Large intestine (tissue), 3 donors: ENCODE measurements around the gene PFAS. TPM values are rescaled to one million over a fixed set of nuclear protein-coding genes. Genes with fewer than 3 reads are reported as not detected.
A peak's percentile ranks its signal among the peaks of the same experiment; 100 is the strongest.

Experiments used
- DNase-seq, 2 donors: peaks; one replicate each; pipeline versions ENCODE4 v3.0.0 to v3.0.0-alpha.2; 2013
- H3K27ac ChIP-seq: one replicate; pipeline ENCODE4 v1.5.1; 2013; ENCODE audit warnings: low read length
- H3K27me3 ChIP-seq: 2 replicates; pipeline ENCODE4 v1.6.1; 2013; ENCODE audit warnings: low read length; ENCODE audit not compliant: control insufficient read depth, insufficient read depth
- H3K36me3 ChIP-seq: 2 replicates; pipeline ENCODE4 v1.6.1; 2013; ENCODE audit warnings: low read length; ENCODE audit not compliant: control insufficient read depth, insufficient read depth
- H3K4me1 ChIP-seq: one replicate; pipeline ENCODE4 v1.6.1; 2013; ENCODE audit warnings: low read length; ENCODE audit not compliant: control insufficient read depth, insufficient read depth
- H3K4me3 ChIP-seq: one replicate; pipeline ENCODE4 v1.5.1; 2013; ENCODE audit warnings: low read length
- H3K9me3 ChIP-seq: one replicate; pipeline ENCODE4 v1.6.1; 2013; ENCODE audit warnings: mild to moderate bottlenecking, low read depth, low read length, moderate library complexity; ENCODE audit not compliant: control insufficient read depth
- WGBS: methylation state at CpG from one replicate; pipeline ENCODE4 v1.1.5; 2013; ENCODE audit warnings: low lambda C conversion rate; ENCODE audit not compliant: insufficient coverage; 5-methylcytosine and 5-hydroxymethylcytosine counted together
- polyA plus RNA-seq: library from polyadenylated mRNA; unstranded; fragments of 120-200 nt; gene quantifications from one replicate; pipeline ENCODE4 v1.2.1, GENCODE V29; 2013

Gene PFAS
- polyA plus RNA-seq, 1 donor = 25.3 TPM

DNA sequence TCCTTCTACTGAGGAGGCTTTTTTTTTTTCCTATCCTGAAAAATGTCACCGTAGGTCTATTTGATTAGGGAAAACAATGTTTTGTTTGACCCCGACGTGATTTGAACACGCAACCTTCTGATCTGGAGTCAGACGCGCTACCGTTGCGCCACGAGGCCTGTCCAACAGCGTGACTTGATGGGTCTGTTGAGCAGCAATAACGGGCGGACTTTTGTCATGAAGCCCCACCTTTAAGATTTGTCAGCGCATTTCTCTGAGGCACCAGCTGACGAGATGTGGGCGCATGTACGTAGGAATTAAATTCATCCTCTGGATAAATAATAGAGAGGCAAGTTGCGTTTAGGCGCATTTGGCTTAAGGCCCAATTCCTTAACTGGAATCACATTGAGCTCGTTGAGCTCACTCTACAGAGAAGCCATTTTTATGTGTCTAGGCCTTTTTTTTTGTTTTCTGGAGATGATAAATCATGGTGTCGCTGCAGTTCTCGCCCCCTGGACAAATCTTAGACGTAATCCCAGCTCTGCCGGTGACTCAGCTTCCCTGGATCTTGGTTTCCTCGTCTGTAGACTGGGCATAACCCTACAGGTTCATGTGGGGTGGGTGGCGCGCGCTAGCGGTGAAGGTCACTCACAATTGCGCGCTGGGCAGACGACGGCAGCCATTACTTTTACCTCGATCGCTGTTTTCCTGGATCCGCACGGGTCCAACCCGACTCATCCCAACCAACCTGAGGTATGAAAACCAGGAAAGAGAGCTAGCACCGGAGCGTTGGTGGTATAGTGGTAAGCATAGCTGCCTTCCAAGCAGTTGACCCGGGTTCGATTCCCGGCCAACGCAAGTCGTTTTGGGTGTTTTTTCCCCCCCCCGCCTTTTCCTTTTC, 28.1 kb upstream of the PFAS start:
- Histone ChIP-seq H3K36me3 (no peaks in the 10 kb centered on the region), H3K9me3 (no peaks in the 10 kb centered on the region), H3K27me3 (no peaks in the 10 kb centered on the region), H3K4me1 (peaks cover 13% of the 10 kb centered on the region), H3K4me3 (peak overlapping the region; percentile 79), H3K27ac (peak overlapping the region; percentile 94)
- 0% methylated on average over 2 of the region's 45 CpGs for WGBS
- peak; percentile 93 for DNase-seq

DNA sequence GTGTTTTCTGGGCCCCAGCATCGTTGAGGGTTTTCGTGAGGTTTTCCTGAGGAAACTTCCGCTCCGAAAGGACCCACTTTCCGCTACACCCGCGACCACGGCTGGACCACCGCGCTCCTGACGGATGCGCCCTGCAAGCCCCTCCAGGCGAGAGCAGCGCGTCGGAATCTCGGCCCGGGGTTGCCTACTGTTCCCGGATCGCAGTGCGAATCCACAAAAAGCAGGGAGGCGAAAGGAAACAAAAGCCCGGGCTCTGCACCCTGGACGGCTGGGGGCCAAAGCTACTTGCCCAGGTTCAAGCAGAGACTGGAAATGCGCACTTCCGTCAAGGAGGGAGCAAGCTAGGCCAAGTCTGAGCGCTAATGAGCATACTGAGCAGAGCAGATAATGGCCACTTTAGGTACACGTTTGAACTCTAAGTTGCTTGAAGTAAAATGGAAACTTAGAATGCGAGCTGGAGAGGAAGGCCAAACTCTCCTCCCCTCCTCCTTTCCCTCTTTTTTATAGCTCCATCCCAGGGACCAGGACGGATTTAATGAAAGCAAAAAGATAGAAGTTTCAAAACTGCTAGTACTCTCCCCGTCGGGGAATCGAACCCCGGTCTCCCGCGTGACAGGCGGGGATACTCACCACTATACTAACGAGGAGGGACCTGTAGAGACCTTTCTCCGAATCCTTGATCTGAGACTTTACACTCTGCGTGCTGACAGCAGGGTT, 27.3 kb upstream of the PFAS start:
- H3K4me1 ChIP-seq = peaks cover 13% of the 10 kb centered on the region
- WGBS = no CpG with 5 or more reads among the region's 40 CpGs

GRCh38 chr17:8222380-8222629, 26.8 kb upstream of the PFAS start:
- no peak for DNase-seq
- Histone ChIP-seq H3K36me3 (peaks cover 1% of the 10 kb centered on the region), H3K27ac (peak overlapping the region; percentile 94), H3K4me3 (peak overlapping the region; percentile 79), H3K9me3 (no peaks in the 10 kb centered on the region), H3K4me1 (peaks cover 18% of the 10 kb centered on the region), H3K27me3 (no peaks in the 10 kb centered on the region)
- no CpG with 5 or more reads among the region's 9 CpGs for WGBS

More for the DNA sequence above, 27.3 kb upstream of the PFAS start:
- Histone ChIP-seq H3K9me3 (no peaks in the 10 kb centered on the region), H3K36me3 (no peaks in the 10 kb centered on the region), H3K4me3 (peak overlapping the region; percentile 79), H3K27me3 (no peaks in the 10 kb centered on the region), H3K27ac (peak overlapping the region; percentile 94)
- peak; percentile 91 to 92 for DNase-seq

- H3K4me1 ChIP-seq = peaks cover 20% of the 10 kb centered on the region
These were observed 26.3 kb upstream of the PFAS start for GRCh38 chr17:8222630-8223355.

DNA sequence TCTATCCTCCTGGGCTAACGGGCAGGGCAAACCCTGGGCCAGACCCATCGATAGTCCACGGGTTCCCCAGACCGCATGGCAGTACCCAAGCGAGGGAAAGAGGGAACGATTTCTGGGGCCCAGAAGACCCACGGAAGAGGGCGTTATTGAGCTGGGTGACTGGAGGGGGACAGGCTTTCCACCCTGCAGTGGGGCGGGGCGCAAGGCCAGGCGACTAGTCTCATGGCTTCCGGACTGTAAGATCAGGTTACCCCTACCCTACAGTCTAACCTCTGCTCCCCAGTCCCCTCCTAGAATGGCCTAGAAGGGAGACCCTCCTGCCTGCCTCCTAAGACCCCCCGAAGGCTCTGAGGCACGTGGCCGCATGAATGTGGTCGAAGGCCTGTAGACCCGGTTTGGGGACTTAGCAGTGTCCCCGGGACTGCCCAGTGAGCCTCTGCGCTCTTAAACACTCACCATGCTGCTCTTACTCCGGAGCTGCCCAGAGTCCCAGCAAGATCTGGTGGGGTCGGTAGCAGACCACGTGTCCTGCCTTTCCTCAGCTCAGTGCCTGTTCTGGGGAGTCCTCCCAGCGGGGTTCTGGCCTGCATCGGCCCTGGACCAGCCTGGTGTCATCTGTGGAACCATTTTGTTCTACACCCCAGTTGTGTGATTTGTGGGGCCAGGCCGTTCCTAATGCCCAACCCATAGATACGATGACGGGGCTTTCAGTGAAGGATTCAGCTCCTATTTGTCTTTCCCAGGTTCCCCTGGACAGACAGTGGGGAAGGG, 25.5 kb upstream of the PFAS start:
- Histone ChIP-seq H3K27me3 (no peaks in the 10 kb centered on the region), H3K27ac (peak overlapping the region; percentile 94), H3K4me1 (peaks cover 14% of the 10 kb centered on the region), H3K9me3 (no peaks in the 10 kb centered on the region), H3K36me3 (peaks cover 13% of the 10 kb centered on the region), H3K4me3 (peak overlapping the region; percentile 79)
- WGBS = no CpG with 5 or more reads among the region's 27 CpGs
- DNase-seq = peak; percentile 48 to 79

More at GRCh38 chr17:8222630-8223355, 26.3 kb upstream of the PFAS start:
- peak overlapping the region; percentile 79 for H3K4me3 ChIP-seq
- H3K27me3 ChIP-seq = no peaks in the 10 kb centered on the region
- H3K36me3 ChIP-seq = peaks cover 6% of the 10 kb centered on the region
- WGBS = no CpG with 5 or more reads among the region's 49 CpGs
- H3K9me3 ChIP-seq = no peaks in the 10 kb centered on the region
- H3K27ac ChIP-seq = peak overlapping the region; percentile 94
- peak; percentile 91 to 93 for DNase-seq

DNA sequence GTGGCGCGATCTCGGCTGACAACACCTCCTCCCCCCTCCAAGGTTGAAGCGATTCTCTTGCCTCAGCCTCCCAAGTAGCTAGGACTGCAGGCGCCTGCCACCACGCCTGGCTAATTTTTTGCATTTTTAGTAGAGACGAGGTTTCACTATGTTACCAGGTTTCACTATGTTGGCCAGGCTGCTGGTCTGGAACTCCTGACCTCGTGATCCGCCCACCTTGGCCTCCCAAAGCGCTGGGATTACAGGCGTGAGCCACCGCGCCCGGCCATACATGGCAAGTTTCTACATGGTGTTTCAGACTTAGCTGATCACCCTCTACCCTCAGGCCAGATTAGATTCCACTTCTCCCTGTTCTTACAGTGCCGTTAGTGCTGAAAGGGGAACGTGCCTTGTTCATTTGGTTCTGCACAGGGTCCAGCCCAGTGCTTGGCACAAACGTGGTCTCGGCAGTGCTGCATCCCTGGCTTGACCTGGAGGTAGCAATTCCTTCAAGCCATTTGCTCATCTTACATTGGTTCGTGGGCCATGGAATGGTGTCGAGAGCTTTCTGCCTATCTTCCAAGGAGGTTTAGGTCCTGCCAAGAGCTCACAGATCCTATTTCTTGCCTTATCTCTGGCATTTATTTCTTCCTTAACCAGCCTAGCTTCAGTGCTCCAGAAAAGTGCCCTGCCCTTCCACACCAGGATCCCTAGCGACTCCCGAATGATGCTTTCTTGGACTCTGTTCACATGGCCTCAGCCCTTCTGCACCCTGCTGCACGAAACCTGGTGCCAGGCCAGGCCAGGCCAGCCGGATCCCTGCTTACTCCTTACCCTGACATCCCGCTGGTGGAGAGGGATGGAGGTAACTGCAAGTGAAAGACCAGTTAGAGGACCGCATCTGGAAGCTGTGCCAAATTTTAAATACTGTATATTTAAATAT, 23.9 kb upstream of the PFAS start:
- Histone ChIP-seq H3K4me1 (peaks cover 14% of the 10 kb centered on the region), H3K27ac (no peak overlapping the region), H3K9me3 (no peaks in the 10 kb centered on the region), H3K36me3 (peaks cover 29% of the 10 kb centered on the region), H3K4me3 (no peak overlapping the region), H3K27me3 (no peaks in the 10 kb centered on the region)
- DNase-seq = no peak
- no CpG with 5 or more reads among the region's 26 CpGs for WGBS

DNA sequence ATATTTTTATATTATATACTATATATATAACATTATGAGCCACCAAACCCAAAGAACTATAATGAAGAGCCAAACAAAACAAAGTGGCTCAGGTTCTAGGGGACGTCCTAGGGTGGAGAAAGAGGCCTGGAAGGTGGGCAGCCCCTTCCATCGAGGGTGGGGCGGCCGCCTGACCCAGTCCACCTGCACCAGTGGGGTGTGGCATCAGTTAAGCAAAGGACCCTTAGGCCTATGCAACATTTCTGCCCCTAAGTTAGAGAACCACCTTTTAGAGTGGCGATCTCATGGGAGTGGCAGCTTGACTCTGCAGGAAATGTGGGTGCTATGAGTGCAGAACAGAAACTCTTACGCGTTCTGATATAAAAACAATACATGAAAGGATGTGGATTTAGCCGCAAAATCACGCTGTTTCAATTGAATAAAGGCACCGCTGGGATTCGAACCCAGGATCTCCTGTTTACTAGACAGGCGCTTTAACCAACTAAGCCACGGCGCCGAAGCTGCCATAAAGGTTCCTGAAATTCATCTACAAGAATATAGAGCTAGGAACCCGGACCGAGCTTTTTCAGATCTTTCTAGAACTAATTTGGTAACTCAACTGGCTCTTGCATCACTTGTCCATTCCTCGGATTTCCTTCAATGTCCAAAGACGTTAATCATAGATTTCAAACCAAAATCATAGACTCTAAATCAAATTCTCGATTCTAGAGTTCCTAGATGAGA, 23.1 kb upstream of the PFAS start:
- no peaks in the 10 kb centered on the region for H3K9me3 ChIP-seq
- no peaks in the 10 kb centered on the region for H3K27me3 ChIP-seq
- WGBS = no CpG with 5 or more reads among the region's 20 CpGs
- H3K4me1 ChIP-seq = peaks cover 14% of the 10 kb centered on the region
- peak overlapping the region; percentile 71 for H3K27ac ChIP-seq
- peaks cover 37% of the 10 kb centered on the region for H3K36me3 ChIP-seq
- peak overlapping the region; percentile 46 for H3K4me3 ChIP-seq
- peak in 1 of 2 donors; percentile 7 for DNase-seq

DNA sequence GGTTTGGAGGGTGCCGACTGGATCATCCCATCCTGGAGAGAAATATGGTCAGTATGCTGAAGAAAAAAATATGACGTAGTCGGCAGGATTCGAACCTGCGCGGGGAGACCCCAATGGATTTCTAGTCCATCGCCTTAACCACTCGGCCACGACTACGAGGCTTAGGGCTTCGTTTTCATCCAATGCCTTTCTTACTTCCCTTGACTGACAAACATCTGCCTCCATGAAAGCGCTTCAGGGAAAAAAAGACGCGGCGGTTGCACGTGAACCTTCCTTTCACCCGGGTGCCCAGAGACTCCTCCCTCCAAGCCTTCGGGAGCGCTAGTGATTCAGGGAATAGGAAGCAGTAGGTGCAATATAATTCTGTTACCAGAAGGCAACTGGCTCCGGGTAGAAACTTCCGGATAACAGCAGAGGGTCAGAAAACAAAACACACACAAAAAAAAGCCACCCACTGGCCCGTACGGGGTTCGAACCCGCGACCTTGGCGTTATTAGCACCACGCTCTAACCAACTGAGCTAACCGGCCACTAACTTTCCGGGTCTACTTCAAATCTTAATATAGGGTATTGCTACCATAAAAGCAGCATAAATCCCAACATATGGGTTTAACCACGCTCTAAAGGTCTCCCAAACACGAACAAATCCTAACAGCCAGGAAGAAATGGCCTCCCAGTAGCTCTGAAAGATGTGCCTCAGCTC, 22.4 kb upstream of the PFAS start:
- H3K4me3 ChIP-seq = peak overlapping the region; percentile 46
- WGBS = 20% methylated on average over 1 of the region's 32 CpGs
- DNase-seq = peak; percentile 87 to 91
- H3K4me1 ChIP-seq = peaks cover 14% of the 10 kb centered on the region
- no peaks in the 10 kb centered on the region for H3K9me3 ChIP-seq
- peak overlapping the region; percentile 71 for H3K27ac ChIP-seq
- H3K27me3 ChIP-seq = no peaks in the 10 kb centered on the region
- H3K36me3 ChIP-seq = peaks cover 44% of the 10 kb centered on the region
